HL-60/S4 (cell line): ENCODE data around the gene UGT1A3.
"Not testable (repeated sequence)": the region's sequence is repeated elsewhere in the genome, so short reads cannot be mapped to it uniquely, and the experiment has no call there.

Experiments
- in situ Hi-C: fragments of 300-500 bp; cut with MboI; formaldehyde crosslinking; loops from 2 replicates; pipeline ENCODE4 v1.14.3; 2022; ENCODE audit warnings: low sequenced_read_pairs

UGT1A3 gene

DNA sequence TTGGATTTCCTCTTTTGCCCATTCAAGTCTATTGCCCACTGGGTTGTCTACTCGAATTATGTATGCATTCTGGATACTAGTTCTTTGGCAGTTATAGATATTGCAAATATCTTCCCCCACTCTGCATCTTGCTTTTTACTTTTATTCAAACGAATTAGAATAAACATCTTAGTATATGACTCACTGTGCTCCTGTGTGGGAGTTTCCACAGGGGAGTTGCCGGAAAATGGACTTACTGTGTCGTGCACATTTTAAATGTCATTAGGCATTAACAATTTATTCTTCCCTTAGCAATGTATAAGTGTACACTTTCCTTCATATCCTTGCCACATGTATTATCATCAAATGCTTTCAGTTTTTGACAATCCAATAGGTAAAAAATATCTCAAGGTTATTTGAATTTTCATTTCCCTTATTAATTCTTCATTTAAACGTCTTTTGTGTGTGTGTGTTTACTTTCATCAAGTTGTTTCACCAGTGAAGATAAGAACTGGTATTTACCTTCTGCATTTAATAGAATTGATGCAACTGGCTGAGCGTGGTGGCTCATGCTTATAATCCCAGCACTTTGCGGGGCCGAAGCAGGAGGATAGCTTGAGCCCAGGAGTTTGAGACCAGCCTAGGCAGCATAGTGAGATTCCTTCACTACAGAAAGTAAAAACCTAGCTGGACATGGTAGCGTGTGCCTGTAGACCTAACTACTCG is 20.8 kb upstream of the UGT1A3 start:
- in situ Hi-C loops, result no loop called here

DNA sequence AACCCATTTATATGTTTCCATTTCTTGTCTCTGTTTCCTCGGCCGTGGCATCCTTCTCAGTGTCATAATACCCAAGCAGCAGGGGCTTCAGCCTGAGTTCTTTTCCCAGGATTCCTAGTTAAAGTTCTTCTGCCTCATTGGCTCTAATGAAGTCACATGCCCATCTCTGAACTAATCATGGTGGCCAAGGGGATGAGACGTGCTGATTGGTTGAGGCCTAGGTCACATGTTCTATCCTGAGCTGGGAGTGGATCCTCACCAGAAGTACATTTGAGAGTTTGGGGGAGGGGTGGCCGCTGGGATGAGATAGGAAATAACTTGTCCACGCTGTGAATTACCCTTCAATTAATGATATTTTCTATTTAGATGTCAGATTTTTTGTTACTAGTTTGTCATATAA is 19.9 kb upstream of the UGT1A3 start:
- in situ Hi-C loops, result no loop called here

DNA sequence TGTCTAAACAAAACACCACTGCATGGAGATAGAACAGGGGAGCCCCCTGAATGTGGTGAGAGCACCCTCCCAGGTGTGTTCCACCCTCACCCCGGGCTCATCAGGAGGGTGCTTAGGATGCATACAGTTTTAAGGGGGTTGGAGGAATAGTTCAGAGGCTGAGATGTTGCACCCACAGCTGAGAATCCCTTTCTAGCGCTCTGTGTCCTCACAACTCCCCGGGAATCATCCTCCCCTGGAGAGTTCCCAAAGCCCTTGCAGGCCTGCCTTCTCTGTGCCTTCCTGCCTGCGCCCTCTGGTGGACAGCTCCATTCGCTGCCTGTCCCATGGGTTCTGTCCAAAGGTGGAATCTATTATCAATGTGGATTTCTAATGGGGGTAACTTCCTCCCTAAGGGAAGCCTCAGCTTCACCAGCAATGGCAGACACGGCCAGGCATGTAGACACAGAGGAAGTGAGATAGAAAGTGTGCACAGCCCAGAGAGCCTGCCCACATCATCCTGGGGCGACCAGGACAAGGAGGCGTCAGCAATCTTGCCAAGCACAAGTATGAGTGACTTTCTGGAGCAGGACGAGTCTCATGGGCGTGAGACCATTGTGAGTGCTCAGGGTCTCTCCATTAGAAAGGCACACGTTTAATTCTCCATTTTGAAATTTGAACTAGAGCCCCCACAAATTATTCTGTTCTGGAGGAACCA is 17.4 kb upstream of the UGT1A3 start:
- in situ Hi-C loops, result no loop called here

DNA sequence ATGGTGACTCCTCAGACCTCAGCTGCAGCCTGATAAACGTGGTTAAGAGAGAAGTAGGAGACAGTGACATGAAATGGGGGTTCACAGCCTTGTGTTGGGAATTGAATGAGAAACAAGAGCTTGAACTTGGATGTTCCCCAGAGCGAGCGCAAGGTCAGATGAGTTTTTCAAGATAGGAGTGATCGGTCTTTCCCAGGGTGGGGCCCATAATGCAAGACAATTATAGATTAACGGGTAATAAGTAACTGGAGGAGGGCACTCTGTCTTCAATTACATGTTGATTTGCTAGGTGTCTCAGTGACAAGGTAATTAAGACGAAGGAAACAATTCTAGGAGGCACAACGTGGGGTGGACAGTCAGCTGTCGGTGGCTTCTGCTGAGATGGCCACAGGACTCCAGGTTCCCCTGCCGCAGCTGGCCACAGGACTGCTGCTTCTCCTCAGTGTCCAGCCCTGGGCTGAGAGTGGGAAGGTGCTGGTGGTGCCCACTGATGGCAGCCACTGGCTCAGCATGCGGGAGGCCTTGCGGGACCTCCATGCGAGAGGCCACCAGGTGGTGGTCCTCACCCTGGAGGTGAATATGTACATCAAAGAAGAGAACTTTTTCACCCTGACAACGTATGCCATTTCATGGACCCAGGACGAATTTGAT is 16.1 kb upstream of the UGT1A3 start, which contains the start of gene UGT1A5:
UGT1A5 (plus strand) TSS at position 297 of the 651 bp plus-strand sequence; CDS start at position 382, 85 bp downstream.
- in situ Hi-C loops, result no loop called here

DNA sequence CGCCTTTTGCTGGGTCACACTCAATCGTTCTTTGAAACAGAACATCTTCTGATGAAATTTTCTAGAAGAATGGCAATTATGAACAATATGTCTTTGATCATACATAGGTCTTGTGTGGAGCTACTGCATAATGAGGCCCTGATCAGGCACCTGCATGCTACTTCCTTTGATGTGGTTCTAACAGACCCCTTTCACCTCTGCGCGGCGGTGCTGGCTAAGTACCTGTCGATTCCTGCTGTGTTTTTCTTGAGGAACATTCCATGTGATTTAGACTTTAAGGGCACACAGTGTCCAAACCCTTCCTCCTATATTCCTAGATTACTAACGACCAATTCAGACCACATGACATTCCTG is 15.6 kb upstream of the UGT1A3 start:
- in situ Hi-C loops, result no loop called here

DNA sequence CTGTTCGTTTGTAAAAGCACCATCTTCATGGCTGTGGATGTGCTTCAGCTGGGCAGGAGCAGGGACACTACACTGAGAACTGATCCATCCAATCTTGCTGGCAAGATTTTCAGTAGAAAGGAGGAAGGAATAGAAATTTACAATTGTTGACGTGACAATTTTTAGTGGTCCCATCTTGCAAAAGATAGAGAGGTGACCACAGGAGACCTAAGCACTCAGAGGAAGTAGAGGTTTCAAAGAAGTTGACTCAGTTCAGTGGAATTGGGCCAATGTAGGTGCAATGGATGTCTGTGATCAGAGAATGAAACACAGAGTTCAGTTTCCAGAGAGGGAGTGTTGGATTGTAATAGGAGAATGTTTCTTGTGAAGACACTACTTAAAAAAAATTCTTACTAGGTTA is 14.7 kb upstream of the UGT1A3 start:
- in situ Hi-C loops, result no loop called here

DNA sequence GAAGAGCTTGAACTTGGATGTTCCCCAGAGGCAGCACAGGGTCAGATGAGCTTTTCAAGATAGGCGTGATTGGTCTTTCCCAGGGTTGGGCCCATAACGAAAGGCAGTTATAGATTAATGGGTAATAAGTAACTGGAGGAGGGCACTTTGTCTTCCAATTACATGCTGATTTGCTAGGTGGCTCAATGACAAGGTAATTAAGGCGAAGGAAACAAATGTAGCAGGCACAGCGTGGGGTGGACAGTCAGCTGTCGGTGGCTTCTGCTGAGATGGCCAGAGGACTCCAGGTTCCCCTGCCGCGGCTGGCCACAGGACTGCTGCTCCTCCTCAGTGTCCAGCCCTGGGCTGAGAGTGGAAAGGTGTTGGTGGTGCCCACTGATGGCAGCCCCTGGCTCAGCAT is 10.3 kb upstream of the UGT1A3 start, which contains the start of gene UGT1A4:
UGT1A4 (plus strand) TSS at position 185 of the 400 bp plus-strand sequence; CDS start at position 270, 85 bp downstream.
- in situ Hi-C loops, result no loop called here

DNA sequence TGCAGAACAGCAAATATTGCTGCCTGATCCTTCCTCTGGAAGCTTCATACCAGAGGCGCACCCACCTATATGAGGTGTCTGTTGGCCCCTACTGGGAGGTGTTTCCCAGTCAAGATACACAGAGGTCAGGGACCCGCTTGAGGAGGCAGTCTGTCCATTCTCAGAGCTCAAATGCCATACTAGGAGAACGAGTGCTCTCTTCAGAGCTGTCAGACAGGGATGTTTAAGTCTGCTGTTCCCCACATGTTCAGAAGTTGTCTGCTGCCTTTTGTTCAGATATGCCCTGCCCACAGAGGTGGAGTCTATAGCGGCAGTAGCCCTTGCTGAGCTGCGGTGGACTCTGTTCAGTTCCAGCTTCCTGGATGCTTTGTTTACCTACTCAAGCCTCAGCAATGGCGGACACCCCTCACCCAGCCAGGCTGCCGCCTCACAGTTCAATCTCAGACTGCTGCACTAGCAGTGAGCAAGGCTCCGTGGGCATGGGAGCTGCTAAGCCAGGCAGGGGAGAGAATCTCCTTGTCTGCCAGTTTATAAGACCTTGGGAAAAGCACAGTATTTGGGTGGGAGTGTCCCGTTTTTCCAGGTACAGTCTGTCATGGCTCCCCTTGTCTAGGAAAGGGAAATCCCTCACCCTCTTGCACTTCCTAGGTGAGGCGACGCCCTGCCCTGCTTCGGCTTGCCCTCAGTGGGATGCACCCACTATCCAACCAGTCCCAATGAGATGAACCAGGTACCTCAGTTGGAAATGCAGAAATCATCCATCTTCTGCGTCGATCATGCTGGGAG is 8.2 kb downstream of the UGT1A3 start:
- in situ Hi-C loops, result not testable (repeated sequence)

DNA sequence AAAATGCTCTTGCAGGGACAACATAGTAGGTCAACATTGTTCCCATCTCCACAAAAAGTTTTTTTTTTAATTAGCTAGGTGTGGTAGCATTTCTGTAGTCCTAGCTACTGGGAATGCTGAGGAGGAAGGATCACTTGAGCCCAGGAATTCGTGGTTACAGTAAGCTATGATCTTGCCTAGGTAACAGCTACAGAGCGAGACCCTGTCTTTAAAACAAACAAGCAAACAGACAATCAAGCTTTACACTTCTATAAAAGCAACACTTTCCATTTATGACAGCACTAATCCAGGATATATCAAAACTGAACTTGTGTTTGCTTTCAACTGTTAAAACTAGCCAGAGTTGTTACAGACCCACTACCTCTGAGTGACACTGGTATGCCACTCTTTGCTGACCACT is 12.0 kb downstream of the UGT1A3 start:
- in situ Hi-C loops, result no loop called here

DNA sequence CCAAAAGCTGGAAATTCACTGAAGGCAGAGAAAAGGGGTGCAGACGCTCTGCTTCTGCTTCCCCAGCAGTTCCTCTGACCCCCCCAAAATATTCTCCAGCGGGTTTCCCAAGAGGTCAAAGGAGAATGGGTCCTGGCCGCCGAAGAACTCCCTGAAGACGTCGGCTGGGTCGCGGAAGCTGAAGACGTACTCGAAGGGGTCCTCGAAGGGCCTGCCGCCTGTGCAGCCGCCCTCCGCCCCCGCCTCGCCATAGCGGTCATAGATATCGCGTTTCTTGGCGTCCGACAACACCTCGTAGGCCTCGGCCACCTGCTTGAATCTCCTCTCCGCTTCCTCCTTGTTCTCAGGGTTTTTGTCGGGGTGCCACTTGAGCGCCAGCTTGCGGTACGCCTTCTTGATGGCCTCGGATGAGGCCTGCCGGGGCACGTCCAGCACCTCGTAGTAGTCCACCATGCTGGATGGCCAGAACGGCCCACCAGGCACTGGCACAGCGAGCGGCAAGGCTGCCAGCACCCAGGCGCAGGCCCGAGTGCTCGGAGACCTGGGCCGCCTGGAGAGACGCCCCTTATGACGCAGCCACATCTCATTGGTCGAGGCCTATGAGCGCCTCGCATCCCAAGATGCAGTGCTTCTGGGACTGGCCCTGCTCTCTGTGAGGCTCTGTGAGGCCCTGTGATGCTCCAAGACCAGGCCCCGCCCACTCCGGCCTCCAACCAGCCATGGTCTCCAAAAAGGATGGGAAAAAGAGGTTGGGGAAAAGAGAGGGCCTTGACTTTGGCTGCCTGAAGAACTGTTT is 14.8 kb downstream of the UGT1A3 start:
- in situ Hi-C loops, result no loop called here

DNA sequence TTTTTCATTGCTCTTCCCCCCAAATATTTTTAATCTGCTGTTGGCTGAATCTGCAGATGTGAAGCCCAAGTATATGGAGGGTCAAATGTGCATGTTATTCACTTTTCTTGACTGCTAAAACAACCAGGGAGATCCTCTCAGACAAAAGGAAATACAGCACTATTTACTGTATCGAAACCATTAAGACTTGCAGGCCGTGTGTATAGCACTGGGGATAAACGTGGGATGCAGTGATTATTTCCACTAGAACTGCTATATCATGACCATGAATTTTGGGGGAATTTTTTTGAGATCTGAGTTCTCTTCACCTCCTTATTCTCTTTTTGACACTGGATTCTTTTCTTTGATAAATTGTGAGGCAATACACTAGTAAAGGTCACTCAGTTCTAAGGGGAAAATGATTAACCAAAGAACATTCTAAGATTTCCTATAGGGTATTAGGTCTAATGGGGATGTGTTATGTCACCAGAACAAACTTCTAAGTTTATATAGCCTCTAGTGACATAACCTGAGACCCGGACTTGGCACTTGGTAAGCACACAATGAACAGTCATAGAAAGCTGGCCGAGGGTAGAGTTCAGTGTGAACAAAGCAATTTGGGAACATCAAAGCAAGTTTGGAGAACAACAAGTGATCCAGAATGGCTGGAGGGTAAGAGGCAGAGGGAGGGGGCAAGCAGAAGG is 16.4 kb downstream of the UGT1A3 start:
- in situ Hi-C loops, result no loop called here

DNA sequence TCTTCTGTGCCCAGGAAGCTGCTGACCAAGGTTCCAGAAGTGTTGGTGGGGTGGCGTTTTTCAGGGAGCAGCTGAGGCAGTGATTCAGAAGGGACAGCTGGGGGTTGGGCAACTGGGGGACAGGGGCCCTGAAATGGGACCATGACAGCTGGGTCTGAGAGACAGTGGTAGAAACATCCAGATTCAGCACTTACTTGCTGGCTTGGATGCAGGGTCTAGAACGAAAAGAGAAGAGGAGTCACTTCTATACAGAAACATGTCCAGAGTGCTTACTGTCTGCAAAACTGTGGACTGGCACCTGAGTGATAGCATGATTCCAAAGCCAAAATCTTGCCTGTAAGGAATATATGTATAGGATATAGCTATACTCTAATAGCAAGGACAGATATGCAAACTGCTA is 17.0 kb downstream of the UGT1A3 start:
- in situ Hi-C loops, result not testable (repeated sequence)

DNA sequence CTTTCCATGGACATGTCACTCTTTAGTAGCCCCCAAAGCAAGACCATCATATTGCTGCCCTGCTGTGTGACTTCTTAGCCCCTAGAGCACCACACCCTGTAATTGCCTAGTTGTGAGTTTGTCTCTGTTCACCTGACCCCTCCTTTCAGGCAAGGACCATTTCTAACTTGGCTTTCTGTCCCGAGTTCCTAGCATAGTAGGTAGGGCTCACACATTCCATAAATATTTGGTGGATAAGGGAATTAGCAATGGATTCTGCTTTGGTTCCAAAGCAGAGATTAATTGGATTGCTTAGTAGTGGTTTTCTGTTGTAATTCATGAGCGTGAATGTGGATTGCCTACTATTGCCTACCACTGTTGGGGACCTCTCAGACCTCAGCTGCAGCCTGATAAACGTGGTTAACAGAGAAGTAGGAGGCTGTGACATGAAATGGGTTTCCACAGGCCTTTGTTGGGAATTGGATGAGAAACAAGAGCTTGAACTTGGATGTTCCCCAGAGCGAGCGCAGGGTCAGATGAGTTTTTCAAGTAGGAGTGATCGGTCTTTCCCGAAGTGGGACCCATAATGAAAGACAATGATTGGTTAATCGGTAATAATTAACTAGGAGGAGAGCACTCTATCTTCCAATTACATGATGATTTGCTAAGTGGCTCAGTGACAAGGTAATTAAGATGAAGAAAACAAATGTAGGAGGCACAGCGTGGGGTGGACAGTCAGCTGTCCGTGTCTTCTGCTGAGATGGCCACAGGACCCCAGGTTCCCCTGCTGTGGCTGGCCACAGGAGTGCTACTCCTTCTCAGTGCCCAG is 17.8 kb downstream of the UGT1A3 start:
- in situ Hi-C loops, result no loop called here

DNA sequence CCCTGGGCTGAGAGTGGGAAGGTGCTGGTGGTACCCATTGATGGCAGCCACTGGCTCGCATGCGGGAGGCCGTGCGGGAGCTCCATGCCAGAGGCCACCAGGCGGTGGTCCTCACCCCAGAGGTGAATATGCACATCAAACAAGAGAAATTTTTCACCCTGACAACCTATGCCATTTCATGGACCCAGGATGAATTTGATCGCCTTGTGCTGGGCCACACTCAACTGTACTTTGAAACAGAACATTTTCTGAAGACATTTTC is 18.4 kb downstream of the UGT1A3 start:
- in situ Hi-C loops, result no loop called here

DNA sequence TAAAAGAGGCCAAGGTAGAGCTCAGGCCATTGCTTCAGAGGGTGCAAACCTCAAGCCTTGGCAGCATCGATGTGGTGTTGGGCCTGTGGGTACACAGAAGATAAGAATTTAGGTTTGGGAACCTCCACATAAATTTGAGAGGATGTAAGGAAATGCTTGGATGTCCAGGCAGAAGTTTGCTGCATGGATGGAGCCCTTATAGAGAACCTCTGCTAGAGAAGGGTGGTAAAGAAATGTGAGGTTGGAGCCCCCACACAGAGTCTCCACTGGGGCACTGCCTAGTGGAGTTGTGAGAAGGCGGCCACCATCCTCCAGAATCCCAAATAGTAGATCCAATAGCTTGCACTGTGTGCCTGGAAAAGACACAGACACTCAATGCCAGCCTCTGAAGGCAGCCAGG is 21.8 kb downstream of the UGT1A3 start:
- in situ Hi-C loops, result not testable (repeated sequence)

DNA sequence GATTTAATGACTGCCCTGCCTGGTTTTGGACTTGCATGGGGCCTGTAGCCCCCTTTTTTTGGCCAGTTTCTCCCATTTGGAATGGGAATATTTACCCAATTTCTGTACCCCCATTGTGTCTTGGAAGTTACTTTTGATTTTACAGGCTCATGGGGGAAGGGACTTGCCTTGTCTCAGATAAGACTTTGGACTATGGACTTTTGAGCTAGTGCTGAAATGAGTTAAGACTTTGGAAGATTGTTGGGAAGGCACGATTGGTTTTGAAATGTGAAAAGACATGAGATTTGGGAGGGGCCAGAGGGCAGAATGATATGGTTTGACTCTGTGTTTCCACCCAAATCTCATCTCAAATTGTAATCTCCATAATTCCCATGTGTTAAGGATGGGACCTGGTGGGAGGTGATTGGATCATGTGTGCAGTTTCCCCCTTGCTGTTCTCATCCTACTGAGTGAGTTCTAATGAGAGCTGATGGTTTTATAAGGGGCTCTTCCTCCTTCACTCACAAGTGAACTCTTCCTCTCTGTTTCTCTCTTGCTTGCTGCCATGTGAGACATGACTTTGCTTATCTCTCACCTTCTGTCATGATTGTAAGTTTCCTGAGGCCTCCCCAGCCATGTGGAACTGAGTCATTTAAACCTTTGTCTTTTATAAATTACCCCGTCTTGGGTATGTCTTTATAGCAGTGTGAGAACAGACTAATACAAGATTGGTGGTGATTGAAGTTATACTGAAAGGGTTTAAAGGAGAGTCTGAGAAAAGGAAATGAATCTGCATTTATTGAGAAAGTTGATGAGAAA is 22.6 kb downstream of the UGT1A3 start:
- in situ Hi-C loops, result not testable (repeated sequence)

DNA sequence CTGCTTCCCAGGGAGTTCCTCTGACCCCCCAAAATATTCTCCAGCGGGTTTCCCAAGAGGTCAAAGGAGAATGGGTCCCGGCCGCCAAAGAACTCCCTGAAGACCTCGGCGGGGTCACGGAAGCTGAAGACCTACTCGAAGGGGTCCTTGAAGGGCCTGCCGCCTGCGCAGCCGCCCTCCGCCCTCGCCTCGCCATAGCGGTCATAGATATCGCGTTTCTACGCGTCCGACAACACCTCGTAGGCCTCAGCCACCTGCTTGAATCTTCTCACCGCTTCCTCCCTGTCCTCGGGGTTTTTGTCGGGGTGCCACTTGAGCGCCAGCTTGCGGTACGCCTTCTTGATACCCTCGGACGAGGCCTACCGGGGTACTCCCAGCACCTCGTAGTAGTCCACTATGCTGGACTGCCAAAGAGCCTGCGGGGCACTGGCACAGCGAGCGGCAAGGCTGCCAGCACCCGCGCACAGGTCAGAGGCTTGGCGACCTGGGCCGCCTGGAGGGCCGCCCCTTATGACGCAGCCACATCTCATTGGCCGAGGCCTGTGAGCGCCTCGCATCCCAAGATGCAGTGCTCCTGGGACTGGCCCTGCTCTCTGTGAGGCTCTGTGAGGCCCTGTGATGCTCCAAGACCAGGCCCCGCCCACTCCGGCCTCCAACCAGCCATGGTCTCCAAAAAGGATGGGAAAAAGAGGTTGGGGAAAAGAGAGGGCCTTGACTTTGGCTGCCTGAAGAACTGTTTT is 26.2 kb downstream of the UGT1A3 start:
- in situ Hi-C loops, result no loop called here
